ENCODE results near the gene ODF4.

ODF4 gene

GRCh38 chr17:8382880-8383142 is 43.2 kb downstream of the ODF4 start:
- ChIA-PET POLR2A (interaction anchor here (0.7 to 1.4 kb wide), 2 partner anchors 45 to 53 kb away, joined by 3 to 5 read pairs; partner anchors contain the start of gene NDEL1), CTCF (interaction anchor here (0.6 to 1.8 kb wide), 7 partner anchors 12 to 363 kb away, joined by 3 to 13 read pairs (median 4); no protein-coding TSS in a partner anchor)
- Histone ChIP-seq H3K9me3 (ENCODE audit: control insufficient read depth, insufficient read depth, low read depth, low read length) (no peaks in the 10 kb centered on the region), H3K27ac (ENCODE audit: extremely low read depth, low read depth, low read length) (peak overlapping the region; percentile 97), H3K4me1 (ENCODE audit: control insufficient read depth, insufficient read depth, low read length) (peaks cover 13% of the 10 kb centered on the region), H3K36me3 (ENCODE audit: control insufficient read depth in 2 of 2, insufficient read depth in 1 of 2, low read length in 2 of 2) (peaks cover 40 to 46% of the 10 kb centered on the region in 2 experiments), H3K4me3 (ENCODE audit: low read depth, low read length) (peak overlapping the region; percentile 90)
- no peak for TF ChIP-seq RBAK (tag by site-specific recombination; IDR thresholded peaks at IDR 0.05)
- TF ChIP-seq TRIM28 (IDR thresholded peaks at IDR 0.05; ENCODE audit: borderline replicate concordance, low read length) = no peak
- TF ChIP-seq ZNF350 (tag by site-specific recombination; IDR thresholded peaks at IDR 0.05) = no peak
- TF ChIP-seq ZNF529 (tag by site-specific recombination; IDR thresholded peaks at IDR 0.05; ENCODE audit: insufficient replicate concordance) = no peak
- TF ChIP-seq ZFP37 (tag by site-specific recombination; IDR thresholded peaks at IDR 0.05) = 0 out of 2 replicates have a peak, but pooled peaks have one; percentile 57
- TF ChIP-seq ZFP41 (tag by site-specific recombination; IDR thresholded peaks at IDR 0.05; ENCODE audit: borderline replicate concordance) = no peak
- 0 out of 2 replicates have a peak, but pooled peaks have one; percentile 41 for TF ChIP-seq ZSCAN23 (tag by site-specific recombination; IDR thresholded peaks at IDR 0.05)
- TF ChIP-seq OVOL3 (tag by site-specific recombination; IDR thresholded peaks at IDR 0.05) = no peak
- no peak for TF ChIP-seq ZNF133 (tag by site-specific recombination; IDR thresholded peaks at IDR 0.05)
- no peak for TF ChIP-seq ZNF791 (tag by site-specific recombination; IDR thresholded peaks at IDR 0.05)
- TF ChIP-seq ZNF626 (tag by site-specific recombination; IDR thresholded peaks at IDR 0.05) = no peak
- no peak for TF ChIP-seq KLF7 (tag by site-specific recombination; IDR thresholded peaks at IDR 0.05; ENCODE audit: borderline replicate concordance)
- TF ChIP-seq ZNF23 (tag by site-specific recombination; IDR thresholded peaks at IDR 0.05; ENCODE audit: borderline replicate concordance) = no peak
- TF ChIP-seq ZNF600 (tag by site-specific recombination; IDR thresholded peaks at IDR 0.05) = 0 out of 2 replicates have a peak, but pooled peaks have one; percentile 47
- no peak for TF ChIP-seq ZNF146 (tag by site-specific recombination; IDR thresholded peaks at IDR 0.05)
- TF ChIP-seq SCRT1 (tag by site-specific recombination; IDR thresholded peaks at IDR 0.05; ENCODE audit: borderline replicate concordance) = no peak
- TF ChIP-seq, protein P1, sequence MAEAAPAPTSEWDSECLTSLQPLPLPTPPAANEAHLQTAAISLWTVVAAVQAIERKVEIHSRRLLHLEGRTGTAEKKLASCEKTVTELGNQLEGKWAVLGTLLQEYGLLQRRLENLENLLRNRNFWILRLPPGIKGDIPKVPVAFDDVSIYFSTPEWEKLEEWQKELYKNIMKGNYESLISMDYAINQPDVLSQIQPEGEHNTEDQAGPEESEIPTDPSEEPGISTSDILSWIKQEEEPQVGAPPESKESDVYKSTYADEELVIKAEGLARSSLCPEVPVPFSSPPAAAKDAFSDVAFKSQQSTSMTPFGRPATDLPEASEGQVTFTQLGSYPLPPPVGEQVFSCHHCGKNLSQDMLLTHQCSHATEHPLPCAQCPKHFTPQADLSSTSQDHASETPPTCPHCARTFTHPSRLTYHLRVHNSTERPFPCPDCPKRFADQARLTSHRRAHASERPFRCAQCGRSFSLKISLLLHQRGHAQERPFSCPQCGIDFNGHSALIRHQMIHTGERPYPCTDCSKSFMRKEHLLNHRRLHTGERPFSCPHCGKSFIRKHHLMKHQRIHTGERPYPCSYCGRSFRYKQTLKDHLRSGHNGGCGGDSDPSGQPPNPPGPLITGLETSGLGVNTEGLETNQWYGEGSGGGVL (tag by site-specific recombination; IDR thresholded peaks at IDR 0.05) = no peak
- TF ChIP-seq ZNF366 (tag by site-specific recombination; conservative IDR thresholded peaks at IDR 0.05) = peak; percentile 87
- TF ChIP-seq ZBTB44 (tag by site-specific recombination; IDR thresholded peaks at IDR 0.05) = no peak
- TF ChIP-seq YY1 (tag by site-specific recombination; IDR thresholded peaks at IDR 0.05) = peak; percentile 82
- no peak for TF ChIP-seq ZNF214 (tag by site-specific recombination; IDR thresholded peaks at IDR 0.05; ENCODE audit: borderline replicate concordance)
- TF ChIP-seq KLF16 (tag by site-specific recombination; IDR thresholded peaks at IDR 0.05) = no peak
- TF ChIP-seq HOXD13 (CRISPR knock-in tag; IDR thresholded peaks at IDR 0.05; ENCODE audit: borderline replicate concordance) = no peak
- TF ChIP-seq GFI1B (tag by site-specific recombination; IDR thresholded peaks at IDR 0.05) = no peak
- TF ChIP-seq ZNF530 (tag by site-specific recombination; IDR thresholded peaks at IDR 0.05; ENCODE audit: low read depth) = no peak
- TF ChIP-seq PATZ1 (tag by site-specific recombination; IDR thresholded peaks at IDR 0.05) = no peak
- TF ChIP-seq ZBTB20 (tag by site-specific recombination; IDR thresholded peaks at IDR 0.05) = no peak
- TF ChIP-seq ZNF639 (tag by site-specific recombination; IDR thresholded peaks at IDR 0.05) = no peak
- TF ChIP-seq, protein P2, sequence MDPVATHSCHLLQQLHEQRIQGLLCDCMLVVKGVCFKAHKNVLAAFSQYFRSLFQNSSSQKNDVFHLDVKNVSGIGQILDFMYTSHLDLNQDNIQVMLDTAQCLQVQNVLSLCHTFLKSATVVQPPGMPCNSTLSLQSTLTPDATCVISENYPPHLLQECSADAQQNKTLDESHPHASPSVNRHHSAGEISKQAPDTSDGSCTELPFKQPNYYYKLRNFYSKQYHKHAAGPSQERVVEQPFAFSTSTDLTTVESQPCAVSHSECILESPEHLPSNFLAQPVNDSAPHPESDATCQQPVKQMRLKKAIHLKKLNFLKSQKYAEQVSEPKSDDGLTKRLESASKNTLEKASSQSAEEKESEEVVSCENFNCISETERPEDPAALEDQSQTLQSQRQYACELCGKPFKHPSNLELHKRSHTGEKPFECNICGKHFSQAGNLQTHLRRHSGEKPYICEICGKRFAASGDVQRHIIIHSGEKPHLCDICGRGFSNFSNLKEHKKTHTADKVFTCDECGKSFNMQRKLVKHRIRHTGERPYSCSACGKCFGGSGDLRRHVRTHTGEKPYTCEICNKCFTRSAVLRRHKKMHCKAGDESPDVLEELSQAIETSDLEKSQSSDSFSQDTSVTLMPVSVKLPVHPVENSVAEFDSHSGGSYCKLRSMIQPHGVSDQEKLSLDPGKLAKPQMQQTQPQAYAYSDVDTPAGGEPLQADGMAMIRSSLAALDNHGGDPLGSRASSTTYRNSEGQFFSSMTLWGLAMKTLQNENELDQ (tag by site-specific recombination; IDR thresholded peaks at IDR 0.05; ENCODE audit: low read depth) = no peak
- TF ChIP-seq ZNF558 (tag by site-specific recombination; IDR thresholded peaks at IDR 0.05) = no peak
- no peak for TF ChIP-seq ZNF211 (tag by site-specific recombination; IDR thresholded peaks at IDR 0.05; ENCODE audit: low read depth)
- TF ChIP-seq IKZF3 (tag by site-specific recombination; IDR thresholded peaks at IDR 0.05) = no peak

Data from HEK293 (cell line).